Left cardiac atrium (tissue), 4 donors: ENCODE measurements around the gene LMBR1L. TPM values are rescaled to one million over a fixed set of nuclear protein-coding genes. Genes with fewer than 3 reads are reported as not detected.

Experiments used
- ATAC-seq, 2 donors: fragments of 200-7000 bp; cut with Tn5 transposase; one replicate each; pipeline ENCODE4 v1.9.1; 2020; ENCODE audit warnings: mild to moderate bottlenecking in 2 of 2, moderate library complexity in 2 of 2
- DNase-seq: peaks from one replicate; pipeline ENCODE4 v3.0.0-alpha.2; 2020
- intact Hi-C, 2 donors: fragments of 100-400 bp; cut with DNase I; formaldehyde crosslinking; loops; one replicate each; pipeline versions ENCODE4 v1.14.1 to v1.15.1; 2022 to 2023
- total RNA-seq, 2 donors: library from RNA; stranded (reverse); fragmentation: NEBNext Ultra II Directional; extraction: Animal tissue kit (Norgen Biotek cat#: 25700); gene quantifications; one replicate each; pipeline ENCODE4 v1.2.1, GENCODE V29; 2021
- donor health status: DM: no; HTN: yes; CAD: no.
- donor health status: DM: no; HTN: yes; CAD: no; lungs with severe emphysema.
- donor health status: DM: yes; HTN: yes; CAD: no.
- donor health status: Dilated cardiomyopathy.

LMBR1L gene
- total RNA-seq, 2 donors from 2014 or later: 24.4 to 46.0 TPM

DNA sequence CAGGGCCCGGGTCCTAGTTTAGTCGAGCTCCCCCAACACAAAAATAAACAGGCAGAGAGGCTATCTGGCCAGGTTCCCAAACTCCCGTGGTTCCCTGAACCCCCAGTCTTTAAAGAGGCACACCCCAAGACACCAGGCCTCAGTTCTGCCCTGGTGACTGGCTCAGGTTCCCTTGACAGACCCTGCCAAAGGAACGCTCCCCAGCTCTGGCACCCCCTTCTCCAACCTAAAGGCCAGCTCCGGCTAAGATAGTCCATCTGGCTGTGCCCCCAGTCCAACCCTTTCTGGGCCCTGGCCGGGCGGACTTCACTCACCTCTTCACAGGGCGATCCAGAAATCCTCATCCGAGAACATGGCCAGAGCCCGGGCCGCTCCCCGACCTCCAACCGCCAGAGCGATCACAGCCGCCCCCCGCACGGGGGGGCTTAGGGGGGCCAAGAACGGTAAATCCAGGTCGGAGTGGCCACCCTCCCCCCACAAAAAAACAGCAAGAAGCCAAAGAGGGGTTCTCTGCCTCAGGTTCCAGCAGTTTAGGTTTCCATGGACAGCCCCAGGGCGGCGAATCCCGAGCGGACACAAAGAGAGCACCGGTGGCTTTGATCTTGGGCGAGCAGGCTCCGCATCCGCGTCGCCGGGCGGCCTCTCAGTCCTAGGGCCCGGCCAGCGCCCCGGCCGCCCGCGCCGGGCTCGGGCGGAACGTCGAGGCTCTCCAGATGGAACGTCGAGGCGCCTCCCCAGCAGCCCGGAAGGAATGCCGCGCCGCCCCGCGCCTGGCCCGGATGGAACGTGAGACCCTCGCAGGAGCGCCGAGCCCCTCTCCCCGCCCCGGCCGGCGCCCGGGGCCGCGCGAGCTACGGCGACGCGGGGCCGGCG is 51.1 kb downstream of the LMBR1L start:
- intact Hi-C loops: loop anchor here (5.0 to 10.0 kb wide), 2 partner anchors 65 to 178 kb away; no protein-coding TSS in a partner anchor

GRCh38 chr12:49059045-49059298 is 51.7 kb downstream of the LMBR1L start:
- DNase-seq: no peak
- intact Hi-C loops: no loop called here
- no peak for ATAC-seq

More for the DNA sequence above, 51.1 kb downstream of the LMBR1L start:
- no peak for DNase-seq
- peak; percentile 2 to 7 for ATAC-seq

GRCh38 chr12:49058366-49059044 is 52.1 kb downstream of the LMBR1L start:
- intact Hi-C loops: no loop called here
- DNase-seq (no peak), ATAC-seq (no peak)

DNA sequence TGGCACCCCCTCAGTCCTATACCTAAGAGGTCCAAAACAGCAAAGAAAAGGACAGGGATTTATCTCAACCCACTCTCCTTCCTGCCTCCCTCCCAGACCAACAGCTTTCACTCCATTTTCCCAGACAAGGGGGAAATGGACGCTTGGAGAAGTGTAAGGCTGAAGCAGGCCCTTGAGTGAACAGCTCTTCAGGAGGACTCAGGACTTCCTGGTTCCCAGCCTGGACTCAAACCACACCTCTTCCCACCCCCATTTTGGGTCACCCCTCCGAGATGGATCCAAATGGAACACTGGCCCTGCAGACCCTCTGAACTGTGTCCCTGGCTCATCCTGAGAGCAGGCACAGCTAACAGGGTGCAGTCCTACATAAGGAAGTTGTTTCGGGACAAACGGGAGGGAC is 52.8 kb downstream of the LMBR1L start:
- DNase-seq: no peak
- intact Hi-C loops: no loop called here
- ATAC-seq: no peak

DNA sequence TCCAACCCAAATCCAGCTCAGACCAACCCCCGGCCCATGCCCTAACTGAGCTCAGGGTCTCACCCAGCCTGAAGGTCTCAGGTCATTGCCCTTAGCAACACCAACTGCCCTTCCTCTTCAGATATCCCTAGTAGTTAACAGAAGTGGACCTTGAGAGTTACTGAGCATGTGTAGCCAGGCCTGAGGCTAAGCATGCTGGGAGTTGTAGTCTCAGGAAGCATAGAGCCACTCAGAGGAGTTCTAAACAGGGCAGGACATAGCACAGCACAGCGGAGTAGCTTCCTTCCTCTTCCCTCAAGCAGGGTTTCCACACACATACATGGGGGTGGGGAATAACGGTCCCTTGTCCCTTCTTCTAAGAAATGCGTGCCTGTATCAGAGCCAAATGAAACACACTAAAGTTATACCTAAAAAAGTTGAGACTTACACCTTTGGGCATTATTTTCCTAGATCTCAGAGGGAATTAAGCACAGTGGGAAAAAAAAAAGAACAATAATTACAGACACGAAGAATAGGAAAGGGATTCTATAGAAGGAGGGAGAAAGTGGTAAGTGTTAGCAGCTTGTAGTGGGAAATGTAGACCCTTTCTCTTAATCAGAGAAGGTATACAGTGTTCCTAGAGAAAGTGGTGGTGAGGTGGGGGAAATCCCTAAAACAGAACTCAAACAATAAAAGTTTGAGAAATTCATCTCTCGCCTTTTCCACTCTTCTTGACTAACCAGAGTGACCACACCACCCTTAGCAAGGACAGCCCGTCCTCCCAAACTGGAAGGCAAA is 54.5 kb downstream of the LMBR1L start:
- intact Hi-C loops: no loop called here
- ATAC-seq (peak; percentile 42 to 65), DNase-seq (peak; percentile 68)

DNA sequence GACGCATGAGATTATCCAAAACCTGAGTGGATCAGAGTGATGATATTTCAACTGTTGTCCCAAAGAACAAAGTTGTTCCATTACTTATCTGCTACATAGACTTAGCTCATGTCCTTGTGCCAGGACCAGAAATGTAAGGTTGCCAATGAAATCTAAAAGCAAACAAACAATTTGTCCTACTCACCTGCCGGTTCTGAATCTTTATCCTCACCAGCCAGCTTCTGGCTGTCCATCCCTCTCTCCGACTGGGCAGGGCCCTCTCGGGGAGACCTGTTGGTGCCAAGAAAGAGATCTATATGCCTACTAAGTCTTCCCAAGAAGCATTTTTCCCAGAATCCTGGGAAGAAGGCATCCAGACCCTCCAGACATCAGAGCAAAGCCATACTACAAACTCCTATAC is 55.6 kb downstream of the LMBR1L start:
- ATAC-seq: no peak
- intact Hi-C loops: no loop called here
- DNase-seq: no peak

DNA sequence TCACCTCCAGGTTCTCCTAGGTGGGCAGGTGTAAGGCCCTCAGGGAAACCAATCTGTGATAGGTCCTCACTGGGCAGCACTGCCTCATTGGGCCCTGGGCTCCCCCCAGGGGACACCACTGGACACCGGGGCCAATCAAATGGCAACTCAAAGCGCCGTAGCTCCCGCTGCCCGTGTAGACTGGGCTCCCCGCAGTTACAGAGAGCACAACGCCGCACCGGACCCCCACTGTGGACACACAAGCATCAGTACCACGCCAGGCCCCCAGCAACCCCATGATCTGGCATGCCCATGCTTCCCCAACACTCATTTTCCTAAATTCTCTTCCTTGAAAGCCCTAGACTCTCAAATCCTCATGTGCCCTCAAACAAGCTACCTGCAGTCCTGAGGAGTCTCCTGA is 56.1 kb downstream of the LMBR1L start:
- intact Hi-C loops: no loop called here
- DNase-seq (no peak), ATAC-seq (no peak)

- ATAC-seq (no peak), DNase-seq (no peak)
- intact Hi-C loops: no loop called here
Measured at GRCh38 chr12:49054096-49054495, 56.6 kb downstream of the LMBR1L start.

- ATAC-seq: no peak
- no peak for DNase-seq
- intact Hi-C loops: no loop called here
Measured at GRCh38 chr12:49052451-49053208, 58.0 kb downstream of the LMBR1L start.

GRCh38 chr12:49051777-49052438 is 58.7 kb downstream of the LMBR1L start:
- ATAC-seq (no peak), DNase-seq (no peak)
- intact Hi-C loops: no loop called here

- intact Hi-C loops: no loop called here
- no peak for DNase-seq
- no peak for ATAC-seq
Measured at GRCh38 chr12:49051373-49051764, 59.3 kb downstream of the LMBR1L start.

GRCh38 chr12:49050507-49051372 is 59.9 kb downstream of the LMBR1L start:
- DNase-seq (no peak), ATAC-seq (no peak)
- intact Hi-C loops: no loop called here

DNA sequence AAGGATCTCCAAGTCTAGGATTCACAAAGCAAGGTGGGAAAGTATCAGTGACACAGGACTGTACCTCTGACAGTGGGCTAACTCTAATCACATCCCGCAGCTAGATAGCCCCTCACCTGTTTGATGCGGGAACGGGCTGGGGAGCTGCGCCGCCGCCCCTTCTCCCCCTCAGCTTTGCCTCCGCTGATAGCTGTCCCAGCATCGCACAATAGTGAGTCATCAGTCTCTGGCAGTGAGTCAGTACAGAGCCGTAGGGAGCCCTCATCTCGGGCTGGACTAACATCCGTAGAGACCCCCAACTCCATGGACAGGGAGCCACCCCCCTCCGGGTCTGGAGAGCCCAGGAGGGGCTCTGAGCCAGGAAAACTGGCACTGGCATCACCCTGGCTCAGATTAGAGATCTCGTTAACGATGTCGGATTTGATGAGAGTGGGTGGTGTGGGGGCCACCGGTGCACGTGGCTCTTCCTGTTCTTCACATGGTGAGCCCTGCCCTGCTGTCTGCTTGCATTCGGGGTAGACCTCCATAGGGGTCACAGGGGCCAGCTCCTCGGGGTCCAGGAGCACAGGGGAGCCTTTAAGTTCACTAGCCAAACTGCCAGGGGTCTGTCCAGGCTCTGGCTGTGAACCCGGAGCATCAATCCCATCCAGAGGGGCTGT is 61.0 kb downstream of the LMBR1L start:
- intact Hi-C loops: no loop called here
- peak in 1 of 2 donors; percentile 48 for ATAC-seq
- no peak for DNase-seq

- no peak for ATAC-seq
- intact Hi-C loops: no loop called here
- DNase-seq: no peak
Measured at GRCh38 chr12:49048953-49049352, 61.7 kb downstream of the LMBR1L start.
